22Rv1 (cell line): ENCODE measurements around the gene SKI.

ENCODE experiments used
- ZFX ChIP-seq: fragments of 450-650 bp; IDR thresholded peaks from 2 replicates; pipeline ENCODE4 v1.6.1; 2017; ENCODE audit warnings: antibody characterized with exemption, borderline replicate concordance
- TF ChIP-seq, protein P1 (sequence below): fragments of 450-650 bp; IDR thresholded peaks from 2 replicates; pipeline ENCODE4 v1.5.1; 2017; ENCODE audit warnings: mild to moderate bottlenecking

DNA sequence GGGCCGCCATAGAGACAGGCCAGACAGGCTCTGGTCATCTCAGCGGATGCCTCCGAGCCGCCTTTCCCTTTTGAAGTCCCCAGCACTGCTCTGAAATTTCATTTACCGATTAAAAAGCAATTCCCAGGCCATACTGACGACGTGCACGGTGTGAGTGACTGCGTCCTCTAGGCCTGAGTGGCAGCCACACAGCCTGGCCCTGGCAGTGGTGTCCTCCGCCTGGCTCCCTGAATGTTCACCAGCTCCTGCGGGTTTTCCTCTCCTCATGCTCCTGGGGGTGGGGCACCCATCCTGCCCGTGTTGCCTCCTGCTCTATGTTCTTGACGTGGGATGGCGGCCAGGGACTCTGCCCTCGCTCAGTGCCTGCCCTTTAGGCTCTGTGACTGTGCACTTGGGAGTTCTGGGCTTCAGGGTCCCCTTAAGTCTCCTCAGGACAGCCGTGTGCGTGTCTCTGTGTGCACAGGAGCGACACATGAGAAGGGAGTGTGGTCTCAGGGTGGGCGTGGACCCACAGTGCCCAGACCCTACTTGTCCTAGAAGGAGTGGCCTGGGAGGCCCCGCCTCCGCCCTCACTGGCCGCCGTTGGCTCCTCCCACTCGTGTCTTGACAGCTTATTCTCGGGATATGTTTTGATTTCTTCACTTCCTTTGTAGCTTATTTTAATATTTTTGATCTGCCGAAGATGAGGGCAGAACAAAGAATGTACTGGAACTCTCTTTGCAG, 3.6 kb downstream of the SKI start:
- TF ChIP-seq, protein P1, sequence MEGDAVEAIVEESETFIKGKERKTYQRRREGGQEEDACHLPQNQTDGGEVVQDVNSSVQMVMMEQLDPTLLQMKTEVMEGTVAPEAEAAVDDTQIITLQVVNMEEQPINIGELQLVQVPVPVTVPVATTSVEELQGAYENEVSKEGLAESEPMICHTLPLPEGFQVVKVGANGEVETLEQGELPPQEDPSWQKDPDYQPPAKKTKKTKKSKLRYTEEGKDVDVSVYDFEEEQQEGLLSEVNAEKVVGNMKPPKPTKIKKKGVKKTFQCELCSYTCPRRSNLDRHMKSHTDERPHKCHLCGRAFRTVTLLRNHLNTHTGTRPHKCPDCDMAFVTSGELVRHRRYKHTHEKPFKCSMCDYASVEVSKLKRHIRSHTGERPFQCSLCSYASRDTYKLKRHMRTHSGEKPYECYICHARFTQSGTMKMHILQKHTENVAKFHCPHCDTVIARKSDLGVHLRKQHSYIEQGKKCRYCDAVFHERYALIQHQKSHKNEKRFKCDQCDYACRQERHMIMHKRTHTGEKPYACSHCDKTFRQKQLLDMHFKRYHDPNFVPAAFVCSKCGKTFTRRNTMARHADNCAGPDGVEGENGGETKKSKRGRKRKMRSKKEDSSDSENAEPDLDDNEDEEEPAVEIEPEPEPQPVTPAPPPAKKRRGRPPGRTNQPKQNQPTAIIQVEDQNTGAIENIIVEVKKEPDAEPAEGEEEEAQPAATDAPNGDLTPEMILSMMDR = no peak
- no peak for TF ChIP-seq ZFX
